OCI-M1 (cell line): ENCODE data around the gene TXNRD3.
A peak's percentile ranks its signal among the peaks of the same experiment; 100 is the strongest.

Experiments used
- DNase-seq: peaks from one replicate; lab custom pipeline; 2025; lab: John Stamatoyannopoulos, UW

Gene TXNRD3

DNA sequence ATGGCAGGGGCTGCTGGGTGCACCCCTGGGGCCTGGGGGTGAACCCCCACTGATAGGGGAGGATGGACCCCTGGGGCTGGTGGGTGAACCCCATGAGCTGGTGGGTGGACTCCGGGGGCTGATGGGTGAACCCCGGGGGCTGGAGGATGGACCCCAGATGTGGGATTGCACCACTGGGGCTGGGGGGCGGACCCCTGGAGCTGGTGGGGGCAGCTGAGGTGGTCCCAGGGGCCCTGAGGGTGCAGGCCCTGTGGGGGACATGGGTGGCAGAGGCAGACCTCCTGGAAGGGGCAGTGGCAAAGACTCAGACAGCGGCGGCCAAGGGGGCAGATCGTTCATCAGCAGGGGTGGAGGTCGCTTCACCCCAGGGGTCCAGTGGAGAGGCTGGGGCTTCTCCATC is 17.4 kb upstream of the TXNRD3 start:
- DNase-seq: no peak

DNA sequence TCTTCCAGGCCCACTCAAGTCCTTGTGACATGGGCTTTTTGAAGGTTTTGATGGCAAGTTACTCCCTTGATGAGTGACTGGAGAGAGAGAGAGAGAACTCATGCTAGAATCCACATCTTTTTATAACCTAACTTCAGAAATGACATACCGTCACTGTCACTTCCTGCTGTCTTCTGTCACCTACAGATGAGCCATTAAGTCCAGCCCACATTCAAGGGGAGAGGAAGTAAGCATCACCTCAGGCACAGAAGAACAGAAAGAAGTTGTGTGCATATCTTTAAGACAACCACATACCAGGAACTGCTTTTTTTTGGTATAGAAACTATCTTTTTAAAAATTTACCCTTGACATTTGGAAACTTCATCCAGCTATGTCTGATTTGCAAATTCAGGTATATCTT is 16.6 kb upstream of the TXNRD3 start:
- peak; percentile 2 for DNase-seq

DNA sequence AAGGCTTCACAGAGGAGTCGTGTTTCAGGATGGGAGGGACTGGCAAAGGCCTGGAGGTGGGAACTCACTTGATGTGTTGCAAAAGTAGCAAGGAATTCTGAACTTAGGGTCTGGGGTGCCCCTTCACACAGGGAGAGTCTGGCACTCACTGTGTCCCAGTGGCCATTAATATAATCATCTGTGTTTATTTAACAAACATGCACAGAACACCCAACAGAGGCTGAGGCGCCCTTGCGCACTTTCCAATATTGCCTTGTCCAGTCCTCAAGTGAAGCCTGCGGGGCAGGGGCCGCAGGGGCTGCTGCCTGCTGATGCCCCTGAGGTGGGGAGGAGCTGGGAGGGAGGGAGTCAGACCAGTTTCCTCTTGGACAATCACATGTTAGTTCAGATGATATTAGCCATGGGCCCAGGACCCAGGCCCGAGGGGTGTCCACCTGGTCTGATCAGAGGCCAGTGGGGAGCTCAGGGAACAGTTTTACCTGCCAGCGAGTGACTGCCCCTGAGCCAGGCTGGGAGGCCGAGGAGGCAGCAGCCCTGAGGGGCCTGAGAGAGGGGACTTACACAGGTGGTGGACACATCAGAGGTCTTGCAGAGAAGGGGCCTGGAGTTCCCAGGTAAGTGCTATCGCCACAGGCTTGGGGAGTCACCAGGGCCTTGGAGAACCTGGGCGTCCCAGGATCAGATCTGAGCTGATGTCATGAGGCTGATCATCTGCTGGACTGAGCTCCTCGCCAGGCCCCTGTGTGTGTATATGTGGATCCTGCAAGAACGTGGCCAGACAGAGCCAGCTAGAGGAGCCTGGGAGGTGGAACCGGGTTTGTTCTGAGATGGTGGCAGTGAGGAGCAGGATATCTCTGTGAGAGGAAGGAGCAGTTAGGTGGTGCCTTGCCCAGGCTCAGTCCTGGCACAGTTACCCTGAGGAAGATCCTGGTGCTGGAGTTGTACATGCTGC is 13.8 kb upstream of the TXNRD3 start:
- no peak for DNase-seq

DNA sequence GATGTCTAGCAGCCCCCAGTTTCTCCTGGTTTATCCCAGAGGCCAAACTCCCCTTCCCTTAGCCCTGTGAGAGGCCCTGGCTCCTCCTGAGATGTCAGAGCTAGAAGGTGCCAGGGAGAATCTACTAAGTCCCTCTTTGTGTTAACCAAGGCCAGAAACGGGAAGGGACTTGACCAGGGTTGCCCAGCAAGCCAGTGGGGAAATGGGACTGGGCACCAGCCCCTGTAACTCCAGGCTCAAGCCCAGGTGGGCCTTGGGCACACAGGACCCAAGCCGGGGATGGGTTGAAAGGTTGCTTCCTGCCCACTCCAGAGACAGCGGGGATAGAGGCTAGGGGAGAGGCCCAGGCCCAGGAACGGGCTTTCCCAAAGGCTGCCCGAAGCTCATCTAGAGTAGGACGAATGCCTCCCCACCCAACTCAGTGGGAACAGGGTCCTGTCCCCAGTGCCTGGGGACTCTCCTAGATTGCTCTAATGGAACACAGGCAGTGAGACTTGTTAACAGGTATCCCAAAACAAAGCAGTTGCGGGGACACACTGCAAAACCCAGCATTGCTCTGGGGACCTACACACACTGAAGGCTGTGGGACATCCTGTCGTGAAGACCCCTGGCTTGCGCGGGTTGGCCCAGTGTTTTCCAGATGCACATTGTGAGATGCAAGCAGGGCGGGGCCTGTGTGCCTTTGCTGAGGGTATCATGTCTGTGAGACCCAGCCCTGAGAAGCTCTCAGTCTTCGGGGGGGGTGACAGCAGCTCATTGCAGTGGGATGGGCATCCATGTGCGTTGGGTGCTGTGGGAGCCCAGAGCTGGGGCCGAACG is 12.9 kb upstream of the TXNRD3 start:
- DNase-seq: no peak

DNA sequence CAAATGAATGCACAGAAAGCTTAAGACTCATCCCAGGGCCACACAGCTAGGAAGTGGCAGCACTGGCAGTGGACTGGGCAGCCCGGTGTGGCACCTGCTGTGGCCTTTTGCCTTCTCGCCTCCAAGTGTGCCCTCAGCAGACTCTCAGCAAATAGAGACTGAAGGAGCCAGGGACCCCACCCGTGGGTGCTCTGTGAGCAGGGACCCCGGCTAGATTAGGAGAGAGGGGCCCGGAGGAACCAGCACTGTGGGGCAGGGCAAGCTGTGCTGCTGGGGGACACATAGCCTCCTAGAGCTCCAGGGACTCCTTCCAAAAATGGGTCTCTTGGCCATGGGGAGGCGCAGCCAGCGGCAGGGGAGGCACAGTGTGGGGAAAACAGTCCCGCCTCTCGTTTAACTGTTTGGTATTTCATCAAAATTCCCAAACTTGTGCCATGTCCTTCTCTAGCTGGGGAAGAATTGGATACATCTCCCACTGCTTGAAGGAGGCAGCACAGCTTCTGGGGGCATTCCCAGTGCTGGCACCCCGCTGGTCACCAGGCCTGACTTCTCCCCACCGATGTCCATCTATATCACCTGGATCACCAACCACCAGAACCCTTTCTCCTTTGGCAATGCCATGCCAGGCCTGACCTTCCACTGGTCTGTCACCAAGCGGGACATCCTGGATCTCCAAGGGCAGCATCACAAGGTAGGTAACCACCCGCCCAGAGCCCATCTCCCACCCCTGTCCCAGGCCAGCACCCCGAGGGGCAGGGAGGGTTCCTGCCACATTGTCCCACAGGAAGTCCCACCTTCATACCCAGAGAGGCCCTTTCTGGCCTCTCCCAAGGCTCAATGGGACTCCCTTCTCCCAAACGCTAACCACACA is 12.0 kb upstream of the TXNRD3 start:
- no peak for DNase-seq

DNA sequence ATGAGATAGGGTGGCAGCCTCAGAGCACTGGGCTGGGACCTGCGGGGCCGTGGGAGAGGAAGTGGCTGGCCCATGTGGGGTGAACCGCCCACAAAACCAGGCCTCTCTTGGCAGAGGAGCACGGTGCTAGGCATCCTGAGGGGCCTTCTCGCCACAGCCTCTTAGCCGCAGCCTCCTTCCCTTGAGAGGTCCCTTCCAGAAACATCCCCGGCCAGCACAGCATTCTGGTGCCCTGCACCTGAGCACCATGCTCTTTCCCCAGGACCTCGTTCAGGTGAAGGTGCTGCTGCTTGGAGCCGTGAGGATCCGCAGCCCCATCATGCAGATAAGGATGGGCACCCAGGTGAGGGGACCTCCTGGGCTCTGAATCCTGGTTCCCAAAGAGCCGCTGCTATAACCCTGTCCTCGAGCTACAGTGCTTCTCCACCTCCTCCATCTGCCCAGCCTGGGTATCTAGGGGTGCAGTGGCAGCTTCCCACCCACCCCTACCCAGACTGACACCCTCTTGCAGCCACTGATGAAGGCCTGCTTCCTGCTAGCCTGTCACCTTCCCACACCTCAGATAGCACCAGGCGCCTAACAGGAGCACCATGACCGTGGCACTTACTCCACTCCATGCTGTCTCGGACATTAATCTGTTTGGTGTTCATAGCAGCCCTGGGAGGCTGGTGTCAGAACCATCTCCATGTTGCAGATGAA is 11.2 kb upstream of the TXNRD3 start:
- DNase-seq: no peak

DNA sequence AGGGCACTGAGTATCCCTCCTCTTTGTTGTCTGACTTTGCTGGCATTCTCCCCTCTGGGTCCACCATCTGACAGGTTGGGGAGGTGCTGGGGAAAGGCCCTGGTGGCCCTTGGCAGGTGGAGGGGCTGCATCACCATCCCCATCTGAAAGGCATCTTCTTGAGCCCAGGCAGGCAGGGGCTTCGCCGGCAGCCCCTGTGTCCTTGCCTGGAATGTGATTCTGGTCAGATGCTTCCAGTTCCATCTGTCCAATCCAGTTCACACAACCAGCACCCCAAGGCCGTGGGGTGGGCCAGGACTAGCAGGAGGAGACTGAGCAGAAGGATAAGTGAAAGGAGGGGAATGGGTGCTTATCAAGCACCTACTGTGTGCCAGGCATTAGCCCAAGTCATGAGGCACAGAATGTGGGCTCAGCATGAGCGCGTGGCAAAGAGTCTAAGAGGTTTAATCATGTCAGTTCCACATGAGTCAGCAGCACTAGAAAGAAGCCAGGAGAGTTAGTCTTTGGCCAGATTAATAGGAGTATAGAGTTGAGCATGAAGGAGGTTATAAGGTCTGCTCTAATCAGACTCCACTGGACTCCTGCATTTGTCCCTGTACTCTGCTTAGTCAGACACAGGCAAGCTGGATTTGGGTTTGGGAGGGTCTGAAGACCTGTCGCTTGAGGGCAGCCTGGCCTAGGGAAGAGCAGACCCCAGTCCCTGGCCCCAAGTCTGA is 10.5 kb upstream of the TXNRD3 start:
- no peak for DNase-seq

DNA sequence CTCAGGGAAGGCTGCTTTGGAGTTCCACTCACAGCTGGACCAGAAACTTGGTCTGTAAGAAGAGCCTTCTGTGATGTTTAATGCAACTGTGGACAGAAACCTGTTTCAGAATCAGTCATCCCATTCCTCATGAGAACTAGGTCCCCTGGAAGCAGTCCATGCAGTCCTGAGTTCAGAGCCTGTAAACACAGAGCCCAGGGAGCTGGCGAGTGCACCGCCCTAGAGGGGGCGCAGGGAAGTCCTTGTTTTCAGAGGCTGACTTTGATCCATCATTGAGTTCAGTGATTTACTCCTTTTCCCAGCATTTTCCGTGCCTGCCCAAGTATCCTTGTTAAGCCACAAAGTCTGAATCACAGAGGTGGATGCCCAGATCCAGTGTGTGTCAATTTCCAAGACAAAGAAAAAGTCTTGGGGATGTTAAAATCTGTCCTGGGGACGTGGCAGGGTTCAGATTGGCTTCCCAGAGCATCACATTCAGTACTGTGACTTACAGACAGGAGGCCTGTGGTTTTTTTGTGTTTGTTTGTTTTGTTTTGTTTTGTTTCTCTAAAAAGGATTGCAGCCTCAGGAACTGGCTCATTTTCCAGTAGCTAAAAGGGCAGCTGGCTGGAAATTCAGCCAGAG is 9.8 kb upstream of the TXNRD3 start:
- no peak for DNase-seq

DNA sequence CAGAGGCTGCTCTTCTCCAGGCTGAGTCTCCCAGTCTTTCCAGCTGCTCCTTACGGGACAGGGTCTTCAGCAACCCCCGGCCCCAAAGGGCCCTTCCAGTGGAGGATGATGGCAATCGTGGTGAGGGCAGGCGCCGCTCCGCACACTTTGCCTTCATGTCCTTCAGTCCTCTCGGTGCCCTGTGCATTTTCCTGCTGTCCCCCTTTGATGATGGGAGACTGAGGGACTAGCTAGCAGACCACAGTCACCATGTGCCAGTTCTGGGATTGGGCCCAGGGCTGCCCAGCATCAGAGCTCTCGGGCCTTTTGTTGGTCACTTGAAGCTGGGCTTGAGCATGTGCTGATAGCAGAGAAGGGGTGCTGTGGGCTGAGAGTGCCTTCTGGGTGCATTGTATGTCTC is 8.8 kb upstream of the TXNRD3 start:
- DNase-seq: no peak

DNA sequence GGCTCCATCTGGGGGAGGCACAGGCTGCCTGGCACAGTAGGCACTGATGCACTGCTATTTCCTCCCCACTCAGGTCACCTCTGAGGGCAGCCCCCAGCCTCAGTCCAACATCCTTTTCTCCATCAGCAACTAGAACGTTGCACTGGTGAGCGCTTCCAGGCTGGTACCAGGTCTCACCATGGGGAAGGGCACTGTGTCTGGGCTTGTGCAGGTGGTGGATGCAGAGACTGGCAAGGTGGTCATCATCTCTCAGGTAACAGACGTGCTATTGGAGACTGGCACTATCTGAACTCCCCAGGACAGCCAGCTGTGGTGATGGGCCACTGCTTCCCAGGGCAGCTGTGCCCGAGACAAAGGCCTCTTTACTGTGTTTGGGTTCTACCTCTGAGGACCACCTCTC is 8.3 kb upstream of the TXNRD3 start:
- no peak for DNase-seq

DNA sequence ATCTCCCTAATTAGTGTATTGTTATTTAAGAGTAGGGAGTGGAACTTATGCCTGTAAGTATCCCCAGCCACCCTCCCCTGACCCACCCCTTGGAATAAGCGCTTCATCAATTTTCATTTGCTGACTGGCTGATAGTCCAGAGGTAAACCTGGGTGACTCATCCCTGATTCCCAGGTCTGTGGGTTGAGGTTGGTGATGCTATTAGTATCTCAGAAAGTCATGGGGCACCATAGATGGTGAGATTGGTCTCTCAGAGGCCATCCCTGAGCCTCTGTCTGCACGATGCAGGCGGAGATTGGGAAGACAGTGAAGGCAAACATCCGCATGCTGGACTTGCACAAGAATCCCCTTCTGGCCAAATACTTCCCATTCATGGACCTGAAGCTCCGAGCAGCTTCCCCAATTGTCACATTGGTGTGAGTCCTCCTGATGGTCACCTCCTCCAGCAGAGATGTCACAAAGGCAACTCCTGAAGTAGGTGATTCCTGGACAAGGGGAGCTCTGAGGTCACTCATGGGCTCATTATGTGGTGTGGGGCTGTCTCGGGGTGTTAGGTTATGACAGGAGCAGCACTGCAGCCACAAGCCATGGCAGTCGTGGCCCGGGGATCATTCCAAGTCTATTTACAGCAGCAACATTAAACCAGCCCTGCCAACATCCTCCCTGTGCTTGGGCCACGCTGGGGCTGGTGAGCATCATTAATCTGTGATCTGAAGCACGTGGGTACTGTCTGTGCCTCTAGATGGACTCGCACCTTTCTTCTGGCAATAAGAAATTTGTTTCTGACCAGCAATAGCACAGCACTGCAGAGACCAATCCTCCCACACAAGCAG is 6.8 kb upstream of the TXNRD3 start:
- DNase-seq: no peak

DNA sequence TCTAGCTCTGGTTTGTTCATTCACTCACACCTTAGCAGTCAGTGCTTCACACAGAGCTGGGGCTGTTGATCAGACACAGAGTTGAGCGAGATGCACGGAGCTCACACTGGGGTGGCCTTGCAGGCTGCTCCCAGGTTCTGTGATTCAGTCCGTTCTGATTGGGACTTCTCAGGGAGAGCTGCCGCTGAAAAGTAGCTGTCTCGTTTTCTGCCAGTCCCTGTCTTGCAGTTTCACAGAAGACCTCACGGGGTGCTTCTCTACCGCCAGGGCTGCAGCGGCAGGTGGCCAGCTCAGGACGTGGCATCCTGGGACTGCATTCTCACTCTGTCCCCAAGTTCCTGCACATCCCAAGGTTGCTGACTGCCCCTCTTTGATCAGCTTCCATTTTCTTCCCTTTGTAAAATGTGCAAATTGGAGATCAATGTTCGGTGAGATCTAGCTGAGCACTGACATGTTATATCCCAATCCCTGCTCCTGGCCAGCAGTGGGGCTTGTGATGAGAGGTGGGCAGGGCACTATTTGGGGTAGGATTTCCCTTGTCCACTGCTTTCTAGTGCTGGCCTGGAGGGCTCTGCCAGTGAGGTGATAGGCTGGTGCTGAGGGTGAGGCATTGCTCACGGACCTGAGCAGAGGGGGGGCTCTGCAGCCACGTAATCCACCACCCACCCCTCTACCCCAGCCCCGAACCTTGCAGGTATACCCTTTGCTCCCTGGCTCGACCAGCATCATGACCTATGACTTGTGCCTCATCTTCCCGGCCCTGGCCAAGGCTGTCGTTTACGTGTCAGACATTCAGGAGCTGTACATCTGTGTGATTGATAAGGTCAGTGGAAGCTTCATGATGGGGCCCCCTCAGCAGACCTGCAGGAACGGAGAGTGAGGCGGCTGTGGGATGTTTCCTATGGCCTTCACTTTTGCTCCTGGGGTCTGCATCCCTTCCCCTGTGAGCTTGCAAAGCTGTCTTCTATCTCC is 5.3 kb upstream of the TXNRD3 start:
- no peak for DNase-seq

DNA sequence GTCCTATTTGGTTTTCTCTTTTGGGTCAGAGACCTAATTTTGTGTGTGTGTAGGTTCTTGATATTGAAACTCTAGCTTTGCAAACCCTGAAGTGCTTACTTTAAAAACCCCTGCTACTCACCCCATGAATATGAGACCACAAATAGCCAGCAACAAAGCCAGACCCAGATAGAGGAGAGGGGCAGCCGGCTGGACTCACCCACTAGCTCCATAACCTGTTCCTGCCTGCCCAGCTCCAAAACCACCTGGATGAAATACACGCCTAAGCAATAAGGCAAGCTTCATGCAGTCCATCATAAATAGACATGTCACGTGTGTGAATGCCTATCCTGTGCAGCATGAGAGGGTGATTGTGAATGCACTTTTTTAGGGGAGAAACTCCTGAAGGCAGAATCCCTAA is 3.7 kb upstream of the TXNRD3 start:
- no peak for DNase-seq

DNA sequence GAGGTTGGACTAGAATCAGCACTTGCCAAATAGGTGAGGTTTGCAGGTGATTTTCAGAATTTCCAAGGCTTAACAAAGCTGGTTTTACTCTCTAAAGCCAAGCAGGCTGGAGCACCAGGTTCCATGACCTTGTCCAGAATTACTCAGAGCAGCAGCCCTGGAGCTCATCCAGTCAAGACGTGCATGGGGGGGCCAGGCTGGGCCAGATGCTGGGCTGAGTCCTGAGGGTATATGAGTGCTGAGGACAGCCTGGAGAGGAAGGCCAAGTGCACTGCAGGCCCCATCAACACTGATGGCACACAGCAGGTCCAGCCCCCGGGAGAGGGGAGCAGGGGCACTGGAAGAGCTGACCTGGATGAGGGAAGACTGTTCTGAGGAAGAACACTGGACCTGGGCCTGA is 3.0 kb upstream of the TXNRD3 start:
- no peak for DNase-seq

DNA sequence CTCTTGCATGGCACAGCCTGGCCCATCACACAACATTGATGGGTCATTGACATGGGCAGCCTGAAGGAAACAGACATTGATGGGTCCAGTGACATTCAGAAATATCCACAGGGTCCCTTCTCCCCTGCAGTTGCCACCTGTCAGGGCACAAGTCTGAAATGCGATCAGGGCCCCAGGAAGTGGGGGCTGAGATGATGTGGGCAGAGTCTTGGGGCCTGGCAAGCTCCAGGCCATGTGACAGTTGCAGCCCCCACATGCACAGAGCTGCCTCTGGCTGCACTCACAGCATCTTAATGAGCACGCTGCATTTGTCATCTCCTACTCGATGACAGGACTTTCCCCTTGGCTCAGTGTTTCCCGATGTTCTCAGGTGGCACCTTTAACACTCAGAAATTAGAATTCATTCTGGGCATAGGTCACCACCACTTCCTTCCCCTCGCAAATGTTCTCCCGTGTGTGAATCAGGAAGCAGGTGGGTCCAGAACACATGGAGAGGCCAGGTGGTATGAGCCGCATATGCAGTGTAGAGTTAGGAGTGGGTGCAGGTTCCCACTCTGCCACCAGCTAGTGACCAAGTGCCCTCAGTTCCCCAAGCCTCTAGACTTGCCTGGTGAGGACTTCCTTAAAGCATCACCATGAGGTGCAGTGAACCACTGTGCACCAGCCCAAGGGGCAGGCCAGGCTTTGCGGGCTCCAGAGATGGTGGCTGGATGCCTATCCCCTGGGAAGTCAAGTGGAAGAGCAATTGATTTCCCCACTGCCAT is 1.6 kb upstream of the TXNRD3 start:
- no peak for DNase-seq

DNA sequence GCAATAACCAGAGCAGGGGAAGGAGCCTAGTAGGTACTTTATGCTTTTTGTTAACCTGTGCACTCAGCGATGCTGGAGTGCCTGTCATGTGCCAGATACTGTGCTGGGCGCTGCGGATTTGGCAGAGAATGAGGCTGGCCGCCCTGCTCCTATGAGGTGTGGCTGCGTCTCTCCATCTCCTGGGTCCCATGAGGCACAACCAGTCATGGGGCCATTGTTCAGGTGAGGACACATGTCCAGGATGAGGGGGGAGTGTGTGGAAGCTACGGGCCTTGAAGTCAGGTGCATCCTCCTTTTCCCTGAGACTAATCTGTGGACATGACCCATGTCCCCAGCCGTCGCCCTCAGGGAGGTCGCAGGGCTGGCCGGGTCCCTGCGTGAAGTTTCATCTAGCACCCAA is 963 bp upstream of the TXNRD3 start:
- DNase-seq: no peak

DNA sequence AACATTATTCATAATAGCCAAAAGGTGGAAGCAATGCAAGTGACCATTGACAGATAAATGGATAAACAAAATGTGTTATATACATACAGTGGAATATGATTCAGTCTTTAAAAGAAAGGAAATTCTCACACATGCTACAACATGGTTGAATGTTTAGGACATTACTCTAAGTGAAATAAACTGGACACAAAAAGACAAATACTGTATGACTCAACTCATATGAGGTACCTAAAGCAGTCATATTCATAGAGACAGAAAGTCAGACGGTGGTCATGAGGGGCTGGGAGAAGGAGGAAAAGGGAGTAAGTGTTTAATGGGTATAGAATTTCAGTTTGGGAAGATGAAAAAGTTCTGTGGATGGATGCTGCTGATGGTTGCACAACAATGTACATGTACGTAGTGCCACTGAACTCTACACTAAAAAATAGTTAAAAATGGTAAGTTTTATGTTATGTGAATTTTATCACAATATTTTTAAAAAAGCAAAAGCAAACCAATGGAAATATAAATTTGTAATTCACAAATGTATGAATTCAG is 5.3 kb downstream of the TXNRD3 start:
- no peak for DNase-seq
